ENCODE measurements around the gene TRPC4. TPM values are rescaled to one million over a fixed set of nuclear protein-coding genes. Genes with fewer than 3 reads are reported as not detected.

Gene TRPC4
- total and polyA plus RNA-seq, 2 donors (not counting 1 experiment from before 2014, with no cell fraction given) = 1.7 to 30.7 TPM

- Histone ChIP-seq H3K27me3 (ENCODE audit: control insufficient read depth, insufficient read depth, low read length) (no peaks in the 10 kb centered on the region), H3K4me3 (replicated peaks in 1 of 4; ENCODE audit: control extremely low read depth in 1 of 4, insufficient read depth in 1 of 4, low read depth in 3 of 4, low read length in 4 of 4) (no peak overlapping the region), H3K9me3 (ENCODE audit: control insufficient read depth, insufficient read depth, low read depth, low read length) (no peaks in the 10 kb centered on the region), H3K9ac (ENCODE audit: insufficient read depth, low read length) (no peak overlapping the region), H2AFZ (ENCODE audit: low read length) (no peak overlapping the region), H3K4me2 (ENCODE audit: extremely low read depth, insufficient read depth, low read length) (no peak overlapping the region), H3K36me3 (ENCODE audit: control insufficient read depth, insufficient read depth, low read length) (no peaks in the 10 kb centered on the region), H3K27ac (ENCODE audit: insufficient read depth, low read length) (no peak overlapping the region), H3K4me1 (ENCODE audit: control insufficient read depth, extremely low read depth, insufficient read depth, low read length) (no peaks in the 10 kb centered on the region), H4K20me1 (ENCODE audit: control insufficient read depth, extremely low read depth, insufficient read depth, low read length) (no peaks in the 10 kb centered on the region), H3K79me2 (ENCODE audit: control insufficient read depth, insufficient read depth, low read length) (no peaks in the 10 kb centered on the region)
- DNase-seq (ENCODE audit: low read depth in 2 of 2) = peak in 1 of 2 donors; percentile 24
- TF ChIP-seq EZH2 (IDR thresholded peaks at IDR 0.05; ENCODE audit: low read length, missing control alignments) (no peak), CTCF (conservative IDR thresholded peaks at IDR 0.05 in 1 of 2, IDR thresholded peaks at IDR 0.05 in 1 of 2; ENCODE audit: low read depth in 1 of 2, low read length in 2 of 2) (no peak)
Measured at GRCh38 chr13:37646531-37646930, 223.0 kb downstream of the TRPC4 start.

DNA sequence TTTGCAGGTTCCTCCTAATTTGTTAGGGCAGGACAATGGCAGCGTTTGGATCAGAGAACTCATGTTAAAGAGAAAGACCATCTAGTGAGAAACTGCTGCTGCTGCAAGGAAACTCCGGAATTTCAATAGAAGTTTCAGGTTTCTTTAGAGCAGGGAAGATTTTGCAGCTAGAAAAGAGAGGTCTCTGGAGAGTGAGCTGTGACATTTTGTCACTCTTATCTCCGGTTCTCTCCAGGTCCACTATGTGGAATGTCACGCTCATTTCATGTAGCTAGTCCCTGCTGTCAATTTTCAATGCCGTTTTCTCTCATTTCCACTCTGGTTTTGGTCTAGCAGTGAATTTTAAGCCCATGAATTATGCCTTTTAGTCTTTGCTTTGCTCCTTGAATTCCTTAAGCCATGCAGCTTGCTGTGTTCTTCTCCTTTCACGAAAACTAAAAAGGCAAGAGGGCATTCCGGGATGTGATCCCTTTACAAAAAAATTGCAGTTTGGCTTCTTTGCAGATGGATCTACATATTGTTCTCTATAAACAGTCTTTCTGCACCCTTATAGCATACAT, 224.3 kb downstream of the TRPC4 start:
- Histone ChIP-seq H3K27me3 (ENCODE audit: control insufficient read depth, insufficient read depth, low read length) (no peaks in the 10 kb centered on the region), H3K36me3 (ENCODE audit: control insufficient read depth, insufficient read depth, low read length) (no peaks in the 10 kb centered on the region), H3K9me3 (ENCODE audit: control insufficient read depth, insufficient read depth, low read depth, low read length) (no peaks in the 10 kb centered on the region), H3K79me2 (ENCODE audit: control insufficient read depth, insufficient read depth, low read length) (no peaks in the 10 kb centered on the region), H3K27ac (ENCODE audit: insufficient read depth, low read length) (no peak overlapping the region), H3K4me1 (ENCODE audit: control insufficient read depth, extremely low read depth, insufficient read depth, low read length) (peaks cover under 1% of the 10 kb centered on the region), H3K4me2 (ENCODE audit: extremely low read depth, insufficient read depth, low read length) (no peak overlapping the region), H4K20me1 (ENCODE audit: control insufficient read depth, extremely low read depth, insufficient read depth, low read length) (no peaks in the 10 kb centered on the region), H3K4me3 (replicated peaks in 1 of 4; ENCODE audit: control extremely low read depth in 1 of 4, insufficient read depth in 1 of 4, low read depth in 3 of 4, low read length in 4 of 4) (no peak overlapping the region), H3K9ac (ENCODE audit: insufficient read depth, low read length) (no peak overlapping the region), H2AFZ (ENCODE audit: low read length) (peak overlapping the region; percentile 40)
- TF ChIP-seq CTCF (conservative IDR thresholded peaks at IDR 0.05 in 1 of 2, IDR thresholded peaks at IDR 0.05 in 1 of 2; ENCODE audit: low read depth in 1 of 2, low read length in 2 of 2) (no peak), EZH2 (IDR thresholded peaks at IDR 0.05; ENCODE audit: low read length, missing control alignments) (no peak)
- no peak for DNase-seq (ENCODE audit: low read depth in 2 of 2)

- H3K27ac ChIP-seq (ENCODE audit: insufficient read depth, low read length) = no peak overlapping the region
Measured at GRCh38 chr13:37641391-37641790, 228.2 kb downstream of the TRPC4 start.

More at GRCh38 chr13:37641391-37641790, 228.2 kb downstream of the TRPC4 start:
- Histone ChIP-seq H3K4me1 (ENCODE audit: control insufficient read depth, extremely low read depth, insufficient read depth, low read length) (peaks cover 2% of the 10 kb centered on the region), H3K27me3 (ENCODE audit: control insufficient read depth, insufficient read depth, low read length) (no peaks in the 10 kb centered on the region), H3K4me3 (replicated peaks in 1 of 4; ENCODE audit: control extremely low read depth in 1 of 4, insufficient read depth in 1 of 4, low read depth in 3 of 4, low read length in 4 of 4) (no peak overlapping the region), H3K36me3 (ENCODE audit: control insufficient read depth, insufficient read depth, low read length) (no peaks in the 10 kb centered on the region), H4K20me1 (ENCODE audit: control insufficient read depth, extremely low read depth, insufficient read depth, low read length) (no peaks in the 10 kb centered on the region), H3K79me2 (ENCODE audit: control insufficient read depth, insufficient read depth, low read length) (no peaks in the 10 kb centered on the region), H2AFZ (ENCODE audit: low read length) (no peak overlapping the region), H3K9ac (ENCODE audit: insufficient read depth, low read length) (no peak overlapping the region), H3K9me3 (ENCODE audit: control insufficient read depth, insufficient read depth, low read depth, low read length) (no peaks in the 10 kb centered on the region), H3K4me2 (ENCODE audit: extremely low read depth, insufficient read depth, low read length) (no peak overlapping the region)
- TF ChIP-seq CTCF (conservative IDR thresholded peaks at IDR 0.05 in 1 of 2, IDR thresholded peaks at IDR 0.05 in 1 of 2; ENCODE audit: low read depth in 1 of 2, low read length in 2 of 2) = no peak
- TF ChIP-seq EZH2 (IDR thresholded peaks at IDR 0.05; ENCODE audit: low read length, missing control alignments) = no peak
- DNase-seq (ENCODE audit: low read depth in 2 of 2) = no peak

All from fibroblast of lung (primary cell).